NCI-H187 (cell line): ENCODE measurements around the gene MICU1.

Experiments
- DNase-seq, 2 experiments: peaks; one replicate each; lab custom pipeline; 2025; lab: John Stamatoyannopoulos, UW

Gene MICU1

GRCh38 chr10:72630144-72630543 lies 4.3 kb upstream of the MICU1 start:
- DNase-seq, result no peak

- DNase-seq, result no peak
Observed at GRCh38 chr10:72626444-72626754, 520 bp upstream of the MICU1 start.

GRCh38 chr10:72625276-72625607 lies 637 bp downstream of the MICU1 start:
- no peak for DNase-seq

DNA sequence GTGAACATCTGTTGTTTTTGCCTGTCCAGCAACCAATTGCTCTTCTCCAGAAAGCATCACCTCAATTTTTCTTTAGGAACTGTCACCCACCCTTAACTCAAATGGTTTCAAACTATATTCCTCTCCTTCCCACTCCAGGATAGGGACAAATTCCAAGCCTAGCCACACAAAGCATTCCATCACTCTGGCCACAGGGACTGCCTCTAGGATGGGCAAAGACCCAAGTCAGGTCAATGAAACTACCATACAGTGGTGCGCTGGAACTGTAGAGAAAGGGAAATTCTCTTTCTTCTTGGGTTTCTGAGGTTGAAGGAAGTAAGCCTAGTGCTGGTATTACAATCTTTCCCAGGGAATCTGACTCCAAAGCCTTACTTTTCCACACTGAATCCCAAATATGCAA lies 3.6 kb downstream of the MICU1 start:
- no peak for DNase-seq

GRCh38 chr10:72616716-72617115 lies 9.2 kb downstream of the MICU1 start:
- no peak for DNase-seq

DNA sequence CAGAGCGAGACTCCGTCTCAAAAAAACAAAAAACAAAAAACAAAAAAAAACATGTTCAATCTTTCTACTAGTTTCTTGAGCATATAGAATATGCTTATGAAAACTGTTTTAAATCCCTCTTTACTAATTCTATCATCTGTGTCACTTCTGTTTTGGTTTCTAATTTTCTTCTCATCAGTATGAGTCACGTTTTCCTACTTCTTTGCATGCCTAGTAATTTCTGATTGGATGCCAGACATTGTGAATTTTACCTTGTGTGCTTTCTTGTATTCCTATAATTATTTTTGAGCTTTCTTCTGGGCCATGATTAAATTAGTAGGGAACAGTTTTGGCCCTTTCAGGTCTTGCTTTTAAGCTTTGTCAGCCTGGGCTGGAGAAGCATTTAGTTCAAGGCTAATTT lies 9.9 kb downstream of the MICU1 start:
- DNase-seq, result no peak

DNA sequence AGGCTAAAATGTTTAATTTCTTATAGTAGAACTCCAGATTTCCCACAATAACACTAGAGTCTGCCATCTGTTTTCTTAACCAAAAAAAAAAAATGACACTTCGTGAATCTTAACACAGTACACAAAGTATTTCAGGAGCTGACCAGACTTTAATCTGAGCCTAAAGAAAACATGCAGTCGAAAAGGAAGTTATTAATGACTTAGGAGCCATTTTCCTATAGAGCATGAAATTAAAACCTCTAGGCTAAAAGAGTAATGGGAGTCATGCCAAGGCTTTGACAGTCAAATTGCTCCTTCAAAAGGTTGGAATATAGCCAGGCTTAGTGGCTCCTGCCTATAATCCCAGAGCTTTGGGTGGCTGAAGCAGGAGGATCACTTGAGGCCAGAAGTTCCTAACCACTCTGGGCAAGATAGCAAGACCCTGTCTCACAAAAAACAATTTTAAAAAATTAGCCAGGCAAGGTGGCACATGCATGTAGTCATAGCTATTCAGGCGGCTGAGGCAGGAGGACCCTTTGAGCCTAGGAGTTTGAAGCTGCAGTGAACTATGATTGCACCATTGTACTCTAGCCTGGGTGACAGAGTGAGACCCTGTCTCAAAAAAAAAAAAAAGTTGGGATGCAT lies 13.6 kb downstream of the MICU1 start:
- no peak for DNase-seq

- no peak for DNase-seq
Observed at GRCh38 chr10:72611783-72612182, 14.1 kb downstream of the MICU1 start.

- no peak for DNase-seq
Observed at GRCh38 chr10:72610466-72610865, 15.4 kb downstream of the MICU1 start.

DNA sequence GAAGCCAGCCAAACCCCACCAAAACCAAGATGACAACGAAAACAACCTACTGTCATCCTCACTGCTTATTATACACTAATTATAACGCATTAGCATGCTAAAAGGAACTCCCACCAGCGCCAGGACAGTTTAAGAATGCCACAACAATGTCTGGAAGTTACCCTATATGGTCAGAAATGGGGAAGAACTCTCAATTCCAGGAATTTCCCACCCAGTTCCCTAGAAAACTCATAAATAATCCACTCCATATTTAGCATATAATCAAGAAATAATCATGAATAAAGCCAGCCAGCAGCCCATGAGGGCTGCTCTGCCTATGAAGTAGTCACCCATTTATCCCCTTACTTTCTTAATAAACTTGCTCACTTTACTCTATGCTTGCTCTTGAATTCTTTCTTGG lies 20.8 kb downstream of the MICU1 start:
- no peak for DNase-seq

DNA sequence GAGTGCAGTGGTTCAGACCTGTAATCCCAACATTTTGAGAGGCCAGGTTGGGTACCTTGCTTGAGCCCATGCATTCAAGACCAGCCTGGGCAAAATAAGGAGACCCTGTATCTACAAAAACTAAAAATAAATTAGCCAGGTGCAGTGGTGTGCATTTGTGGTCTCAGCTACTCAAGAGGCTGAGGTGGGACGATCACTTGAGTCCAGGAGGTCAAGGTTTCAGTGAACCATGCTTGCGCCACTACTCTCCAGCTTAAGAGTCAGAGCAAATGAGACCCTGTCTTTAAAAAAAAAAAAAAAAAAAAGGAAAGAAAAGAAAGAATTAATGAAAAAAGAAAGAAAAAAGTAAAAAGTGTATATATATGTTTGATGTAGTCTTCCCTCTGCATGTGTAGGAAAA lies 24.7 kb downstream of the MICU1 start:
- DNase-seq, result no peak

- no peak for DNase-seq
Observed at GRCh38 chr10:72598769-72599701, 26.8 kb downstream of the MICU1 start.

DNA sequence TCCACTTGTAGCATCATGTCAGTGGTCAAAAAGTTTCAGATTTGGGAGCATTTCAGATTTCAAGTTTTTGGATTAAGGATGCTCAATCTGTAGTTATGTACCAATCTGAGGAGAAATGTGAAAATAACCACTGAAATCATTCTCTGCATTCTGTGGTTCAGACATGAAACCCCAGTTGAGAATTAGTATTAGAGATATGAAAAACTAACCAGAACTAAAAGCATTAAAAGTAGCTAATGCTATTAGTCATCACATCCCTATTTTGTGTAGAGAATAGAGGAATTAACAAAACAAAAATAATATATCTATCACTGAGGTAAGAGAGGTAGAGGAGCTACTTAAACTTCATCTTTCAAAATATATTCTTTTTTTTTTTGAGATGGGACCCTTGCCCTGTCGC lies 28.0 kb downstream of the MICU1 start:
- no peak for DNase-seq

DNA sequence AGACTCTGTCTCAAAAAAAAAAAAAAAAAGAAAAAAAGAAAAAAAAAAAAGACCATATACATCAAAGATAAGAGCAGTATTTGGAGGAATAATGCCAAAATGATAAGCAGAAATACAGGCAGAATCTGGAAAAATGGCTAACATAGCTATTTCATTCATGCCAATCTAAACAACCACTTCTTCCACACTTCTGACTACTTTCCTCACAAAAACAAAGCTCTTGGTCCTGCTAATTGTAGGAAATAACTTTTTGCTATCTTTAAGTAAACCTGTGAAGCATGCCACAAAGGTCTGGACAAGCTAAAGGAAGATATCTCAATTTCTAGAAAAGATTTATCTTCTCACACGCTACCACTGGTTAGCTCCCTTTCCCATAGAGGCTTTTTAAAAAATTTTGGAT lies 30.4 kb downstream of the MICU1 start:
- DNase-seq, result no peak

DNA sequence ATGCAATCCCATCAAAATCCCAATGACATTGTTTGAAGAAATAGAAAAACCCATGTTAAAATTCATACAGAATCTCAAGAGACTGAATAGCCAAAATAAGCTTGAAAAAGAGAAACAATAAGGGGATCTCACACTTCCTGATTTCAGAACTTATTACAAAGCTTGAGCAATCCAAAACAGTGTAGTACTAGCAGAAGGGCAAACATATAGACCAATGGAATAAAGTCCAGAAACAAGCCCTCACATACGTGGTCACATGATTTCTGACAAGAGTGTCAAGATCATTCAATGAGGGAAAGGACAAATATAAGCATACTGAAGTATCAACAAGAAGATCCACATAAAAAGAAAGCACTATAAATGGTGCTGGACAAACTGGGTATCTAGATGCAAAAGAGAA lies 31.9 kb downstream of the MICU1 start:
- no peak for DNase-seq

- no peak for DNase-seq
Observed at GRCh38 chr10:72588266-72588665, 37.6 kb downstream of the MICU1 start.

GRCh38 chr10:72587568-72587967 lies 38.3 kb downstream of the MICU1 start:
- no peak for DNase-seq

- no peak for DNase-seq
Observed at GRCh38 chr10:72574636-72575035, 51.2 kb downstream of the MICU1 start.

DNA sequence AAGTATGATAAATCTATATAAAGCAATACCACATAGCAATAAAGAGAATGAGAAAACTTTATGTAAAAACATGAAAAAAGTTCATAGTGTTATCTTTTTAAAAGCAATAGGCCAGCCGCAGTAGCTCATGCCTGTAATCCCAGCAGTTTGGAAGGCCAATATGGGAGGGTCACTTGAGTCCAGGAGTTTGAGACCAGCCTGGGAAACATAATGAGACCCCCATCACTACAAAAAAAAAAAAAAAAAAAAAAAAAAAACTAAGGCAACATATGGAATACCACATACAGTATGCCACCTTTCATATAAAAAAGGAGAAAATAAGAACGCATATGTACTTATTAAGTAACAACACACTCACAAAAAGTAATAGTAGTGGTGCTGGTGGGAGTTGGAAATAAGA lies 52.8 kb downstream of the MICU1 start:
- no peak for DNase-seq

DNA sequence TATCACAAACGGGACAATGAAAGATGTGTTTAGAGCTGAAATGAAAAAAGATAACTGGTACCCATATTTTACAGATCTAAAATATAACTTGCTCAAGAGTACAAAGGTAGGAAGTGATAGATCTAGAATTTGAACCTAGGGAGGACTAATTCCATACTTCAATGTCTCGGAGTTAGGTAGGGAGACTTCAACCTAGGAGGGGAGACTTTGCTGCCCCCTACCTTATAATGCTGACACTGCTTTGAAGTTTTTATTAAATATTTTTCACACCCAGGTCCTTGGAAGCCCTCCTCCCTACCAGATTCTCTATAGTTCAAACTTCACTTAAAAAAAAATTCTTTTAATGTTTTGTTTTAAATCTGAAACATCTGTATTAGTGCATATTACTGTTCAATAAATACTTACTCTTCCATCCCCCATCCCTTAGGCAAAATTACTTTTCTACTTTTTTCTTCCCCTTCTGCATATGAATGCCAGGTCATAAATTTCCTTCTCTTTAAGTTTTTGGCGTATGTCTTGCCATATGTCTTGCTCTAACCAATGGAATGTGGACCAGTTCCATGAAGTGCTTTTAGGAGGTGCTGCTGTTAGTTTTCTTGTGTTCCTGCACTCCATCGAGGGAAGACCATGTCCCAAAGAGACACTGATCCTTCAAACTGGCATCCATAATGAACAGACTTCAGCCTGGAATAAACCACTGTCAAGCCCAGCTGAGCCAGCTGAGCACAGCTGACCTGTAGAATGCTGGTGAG lies 57.8 kb downstream of the MICU1 start:
- DNase-seq, result no peak

- no peak for DNase-seq
Observed at GRCh38 chr10:72567421-72567820, 58.5 kb downstream of the MICU1 start.

DNA sequence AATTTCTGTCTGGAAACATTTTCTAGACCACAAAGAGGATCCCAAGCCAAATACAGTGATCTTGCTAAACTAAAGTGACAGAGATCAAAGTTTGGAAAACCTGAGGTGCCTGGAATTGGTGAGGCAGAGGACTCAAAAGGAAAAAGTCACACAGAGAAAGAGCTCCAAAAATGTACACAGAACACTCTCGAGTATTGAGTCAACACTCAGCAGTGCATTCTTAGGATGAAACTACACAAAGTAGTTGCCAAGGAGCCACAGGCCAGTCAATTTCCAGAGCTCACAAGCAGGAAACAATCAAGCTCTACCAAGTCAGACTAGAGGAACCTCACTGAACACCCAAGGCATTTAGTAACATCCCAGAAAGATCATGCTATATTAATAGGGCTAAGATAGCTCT lies 61.3 kb downstream of the MICU1 start:
- DNase-seq, result no peak

DNA sequence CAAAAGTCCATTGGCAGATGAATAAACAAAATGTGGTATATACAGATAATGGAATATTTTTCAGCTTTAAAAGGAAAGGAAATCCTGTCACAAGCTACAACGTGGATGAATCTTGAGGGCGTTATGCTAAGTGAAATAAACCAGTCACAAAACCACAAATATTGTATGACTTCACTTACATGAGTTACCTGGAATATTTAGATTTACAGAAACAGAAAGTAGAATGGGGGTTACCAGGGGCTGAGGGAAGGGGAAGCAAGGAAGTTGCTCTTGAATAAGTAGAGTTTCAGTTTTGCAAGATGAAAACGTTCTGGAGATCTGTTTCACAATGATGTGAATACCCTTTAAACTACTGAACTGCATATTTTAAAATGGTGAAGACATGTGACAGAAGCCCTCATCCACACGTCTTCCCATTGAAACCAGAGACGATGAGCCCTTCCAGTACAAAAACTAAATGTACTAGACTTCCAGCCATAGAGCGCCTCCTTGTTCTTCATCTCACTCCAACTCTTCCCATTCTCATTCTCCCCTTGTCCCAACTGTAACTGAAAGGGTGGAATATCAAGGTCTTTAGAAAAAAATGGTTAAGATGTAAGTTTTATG lies 62.4 kb downstream of the MICU1 start:
- DNase-seq, result no peak
